Activated naive CD4-positive, alpha-beta T cell treated with anti-CD3 and anti-CD28 coated beads, Interleukin-2, amount 50 U/mL, for 24 hours (primary cell): ENCODE results near the gene GSTA3.
"Not testable (repeated sequence)": the region's sequence is repeated elsewhere in the genome, so short reads cannot be mapped to it uniquely, and the experiment has no call there.

Experiments used
- H3K27ac Mint-ChIP-seq: one replicate; pipeline ENCODE4 v1.8.0; 2021; ENCODE audit warnings: mild to moderate bottlenecking, mixed read lengths
- H3K27me3 Mint-ChIP-seq: one replicate; pipeline ENCODE4 v1.8.0; 2021; ENCODE audit warnings: mixed read lengths
- H3K36me3 Mint-ChIP-seq: one replicate; pipeline ENCODE4 v1.8.0; 2021; ENCODE audit warnings: mixed read lengths
- H3K4me1 Mint-ChIP-seq: one replicate; pipeline ENCODE4 v1.8.0; 2021; ENCODE audit warnings: mixed read lengths
- H3K4me3 Mint-ChIP-seq: one replicate; pipeline ENCODE4 v1.8.0; 2021; ENCODE audit warnings: mild to moderate bottlenecking, mixed read lengths
- H3K9me3 Mint-ChIP-seq: one replicate; pipeline ENCODE4 v1.8.0; 2021; ENCODE audit warnings: mixed read lengths

Gene GSTA3

DNA sequence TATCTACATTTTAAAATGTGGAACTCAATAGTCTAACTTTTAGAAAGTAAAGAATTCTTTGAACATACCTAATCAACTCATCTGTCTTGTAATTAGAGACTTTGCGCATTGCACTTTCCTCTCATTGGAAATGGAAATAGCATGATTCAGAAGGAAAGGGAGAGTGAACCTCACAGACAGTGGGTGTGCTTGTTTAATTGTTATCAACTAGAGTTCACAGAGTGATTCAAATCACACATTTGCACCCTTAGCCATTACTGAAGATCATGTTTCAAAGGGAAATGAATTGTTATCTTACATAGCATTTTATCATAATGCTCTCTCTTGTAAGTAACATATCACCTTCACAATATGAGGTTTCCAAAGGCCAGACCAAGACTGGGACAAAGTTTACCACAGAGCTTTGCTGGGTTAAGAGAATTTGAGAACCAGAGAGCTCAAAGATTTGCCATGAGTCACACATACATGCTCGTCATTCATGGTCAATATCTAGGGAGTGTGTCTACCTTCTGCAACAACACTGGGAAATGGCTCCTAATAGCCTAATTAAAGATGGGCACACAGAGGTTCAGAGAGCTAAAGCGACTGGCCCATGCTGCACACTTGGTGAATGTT lies 21.5 kb downstream of the GSTA3 start:
- Mint-ChIP-seq H3K27me3 (no peaks in the 10 kb centered on the region), H3K36me3 (no peaks in the 10 kb centered on the region), H3K9me3 (no peaks in the 10 kb centered on the region), H3K27ac (no peak overlapping the region), H3K4me1 (no peaks in the 10 kb centered on the region), H3K4me3 (no peak overlapping the region)

DNA sequence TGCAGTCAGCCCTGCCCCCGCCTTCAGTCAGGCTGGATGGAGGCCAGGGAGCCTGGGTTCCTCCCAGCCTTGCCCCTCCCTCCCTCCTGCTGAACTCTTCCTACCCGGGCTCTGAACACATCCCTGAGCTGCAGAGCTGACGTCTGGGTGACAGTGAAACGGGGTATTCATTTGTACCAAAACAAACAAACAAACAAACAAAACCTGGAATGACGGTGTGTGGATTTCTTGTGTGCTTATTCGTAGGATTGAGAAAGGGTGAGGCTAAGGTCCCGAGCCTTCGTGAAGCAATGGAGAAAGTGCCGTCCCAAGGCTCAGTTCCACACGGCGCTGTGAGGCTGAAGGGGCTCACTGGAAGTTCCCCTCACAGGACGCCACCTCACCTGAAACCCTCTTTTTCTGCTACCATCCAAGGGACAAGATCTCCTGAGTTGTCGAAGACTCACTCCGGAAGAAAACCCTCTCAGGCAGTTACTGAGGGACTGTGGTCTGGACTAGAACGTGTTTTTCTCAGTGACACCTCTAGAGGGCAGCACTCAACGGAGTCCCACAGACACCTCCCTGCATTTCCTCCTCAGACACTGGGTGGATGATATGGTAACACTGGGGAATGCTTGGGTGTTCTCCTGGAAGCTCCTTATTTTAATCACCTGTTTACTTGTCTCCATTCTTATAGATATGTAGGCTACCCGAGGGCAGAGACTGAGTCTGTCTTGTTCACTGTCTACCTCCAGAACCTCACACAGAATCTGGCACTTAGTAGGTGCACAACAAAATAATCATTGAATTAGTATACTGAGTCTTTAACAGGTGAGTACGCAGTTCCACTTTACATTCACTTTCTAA lies 27.3 kb downstream of the GSTA3 start:
- H3K9me3 Mint-ChIP-seq: no peaks in the 10 kb centered on the region
- H3K4me3 Mint-ChIP-seq: peak overlapping the region; percentile 84
- no peaks in the 10 kb centered on the region for H3K36me3 Mint-ChIP-seq
- H3K27ac Mint-ChIP-seq: no peak overlapping the region
- no peaks in the 10 kb centered on the region for H3K27me3 Mint-ChIP-seq
- no peaks in the 10 kb centered on the region for H3K4me1 Mint-ChIP-seq

DNA sequence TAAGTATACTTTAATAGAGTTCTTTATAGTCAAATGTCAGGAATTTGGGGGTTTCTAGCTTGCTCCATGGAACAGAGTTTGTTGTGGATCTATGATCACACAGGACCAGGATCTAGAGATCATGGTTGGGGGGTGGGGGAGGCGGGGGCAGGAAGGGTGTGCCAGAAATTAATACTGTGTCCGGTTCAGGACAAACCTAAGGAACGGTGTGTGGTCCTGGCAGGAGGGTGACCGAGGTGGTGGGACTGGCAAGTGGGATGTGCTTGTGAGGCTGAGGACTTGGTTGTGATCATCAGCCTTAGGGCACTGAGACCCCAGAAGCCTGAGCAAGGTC lies 27.9 kb downstream of the GSTA3 start:
- Mint-ChIP-seq H3K27me3 (no peaks in the 10 kb centered on the region), H3K4me3 (peak overlapping the region; percentile 84), H3K27ac (no peak overlapping the region), H3K36me3 (no peaks in the 10 kb centered on the region), H3K4me1 (no peaks in the 10 kb centered on the region), H3K9me3 (no peaks in the 10 kb centered on the region)

DNA sequence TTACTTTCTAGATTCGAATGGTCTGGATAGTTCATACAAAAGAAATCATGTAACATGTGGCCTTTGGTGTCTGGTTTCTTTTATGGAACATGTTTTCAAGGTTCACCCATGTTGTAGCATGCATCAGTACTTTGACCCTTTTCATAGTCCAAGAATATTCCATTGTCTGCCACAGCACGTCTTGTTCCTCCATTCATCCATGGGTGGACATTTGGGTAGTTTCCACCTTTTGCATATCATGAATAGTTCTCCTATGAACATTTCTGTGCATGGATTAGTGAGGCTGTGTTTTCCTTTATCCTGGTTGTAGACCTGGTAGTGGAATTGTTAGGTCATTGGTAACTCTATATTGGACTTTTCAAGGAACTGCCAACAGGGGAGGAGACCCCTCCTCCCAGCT lies 31.7 kb downstream of the GSTA3 start:
- no peak overlapping the region for H3K4me3 Mint-ChIP-seq
- no peaks in the 10 kb centered on the region for H3K9me3 Mint-ChIP-seq
- H3K36me3 Mint-ChIP-seq: no peaks in the 10 kb centered on the region
- H3K4me1 Mint-ChIP-seq: no peaks in the 10 kb centered on the region
- H3K27me3 Mint-ChIP-seq: peaks cover 2% of the 10 kb centered on the region
- H3K27ac Mint-ChIP-seq: no peak overlapping the region

DNA sequence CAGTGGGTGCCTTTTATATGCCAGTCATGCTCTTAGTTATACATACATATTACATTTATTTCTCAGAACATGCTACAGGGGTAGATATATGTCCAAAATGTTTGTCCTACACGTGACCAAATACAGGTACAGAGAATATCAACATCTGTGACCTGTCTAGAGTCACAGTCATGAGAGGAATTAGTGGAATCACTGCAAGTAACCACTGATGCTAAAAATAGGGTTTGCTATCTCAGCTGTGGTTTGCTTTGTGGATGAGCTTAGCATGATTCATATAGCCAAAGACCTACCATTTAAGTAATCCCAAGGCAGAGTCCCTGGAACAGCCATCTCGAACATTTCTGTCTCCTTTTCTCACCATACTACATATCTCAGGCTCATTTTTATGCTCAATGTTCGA lies 32.3 kb downstream of the GSTA3 start:
- peaks cover 2% of the 10 kb centered on the region for H3K27me3 Mint-ChIP-seq
- H3K9me3 Mint-ChIP-seq: no peaks in the 10 kb centered on the region
- no peaks in the 10 kb centered on the region for H3K4me1 Mint-ChIP-seq
- H3K4me3 Mint-ChIP-seq: no peak overlapping the region
- H3K36me3 Mint-ChIP-seq: no peaks in the 10 kb centered on the region
- no peak overlapping the region for H3K27ac Mint-ChIP-seq

DNA sequence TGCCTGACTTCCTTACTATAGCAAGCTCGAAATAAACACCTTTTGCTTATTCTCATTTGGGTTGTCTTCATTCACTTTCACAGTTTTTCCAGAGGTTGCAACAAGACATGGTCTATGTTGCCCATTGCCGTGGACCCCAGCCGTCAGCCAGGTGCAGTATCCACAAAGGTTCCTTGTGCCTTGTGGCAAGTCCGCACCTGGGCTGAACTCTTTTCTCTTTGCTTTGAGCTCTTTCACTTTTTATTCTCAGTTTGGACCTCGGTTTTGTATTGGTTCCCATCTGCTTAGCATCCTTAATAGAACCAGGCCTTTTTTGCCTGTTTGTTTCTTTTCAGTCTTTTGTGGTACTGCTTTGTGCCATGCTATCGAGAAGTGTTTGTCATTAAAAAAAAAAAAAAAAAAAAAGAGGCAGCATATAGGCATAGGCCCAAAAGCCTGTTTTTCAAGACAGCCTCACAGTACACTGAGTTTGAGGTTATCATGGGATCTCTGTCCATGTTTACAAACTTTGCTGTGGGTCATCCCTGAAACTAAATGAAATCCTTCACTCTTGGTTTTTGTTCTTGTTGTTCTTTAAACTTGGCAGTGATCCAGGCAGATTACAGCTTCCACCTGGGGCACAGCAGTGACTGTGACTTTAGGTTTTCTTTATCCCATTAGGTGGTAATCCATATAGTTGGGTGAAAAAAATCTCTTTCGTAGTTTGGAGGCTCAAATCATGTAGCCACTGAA lies 33.3 kb downstream of the GSTA3 start:
- no peaks in the 10 kb centered on the region for H3K4me1 Mint-ChIP-seq
- H3K9me3 Mint-ChIP-seq: no peaks in the 10 kb centered on the region
- H3K27me3 Mint-ChIP-seq: peaks cover 5% of the 10 kb centered on the region
- H3K36me3 Mint-ChIP-seq: no peaks in the 10 kb centered on the region
- H3K4me3 Mint-ChIP-seq: no peak overlapping the region
- no peak overlapping the region for H3K27ac Mint-ChIP-seq

DNA sequence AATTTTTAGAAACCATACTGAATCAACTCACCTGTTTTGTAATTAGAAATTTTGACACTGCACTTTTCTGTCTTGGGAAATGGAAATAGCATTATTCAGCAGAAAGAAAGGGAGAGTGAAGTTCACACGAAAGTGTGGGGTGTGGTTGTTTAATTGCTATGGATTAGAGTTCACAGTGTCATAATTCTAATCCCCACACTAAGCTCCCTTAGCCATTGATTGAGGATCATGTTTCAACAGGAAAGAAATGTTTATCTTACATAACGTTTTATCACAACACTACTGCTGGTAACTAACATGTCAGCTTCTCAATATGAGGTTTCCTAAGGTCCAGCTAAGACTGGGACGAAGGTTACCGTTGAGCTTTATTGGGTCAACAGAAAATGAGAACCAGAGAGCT lies 37.5 kb downstream of the GSTA3 start:
- H3K36me3 Mint-ChIP-seq: no peaks in the 10 kb centered on the region
- H3K27me3 Mint-ChIP-seq: peaks cover 5% of the 10 kb centered on the region
- H3K9me3 Mint-ChIP-seq: no peaks in the 10 kb centered on the region
- H3K27ac Mint-ChIP-seq: no peak overlapping the region
- H3K4me1 Mint-ChIP-seq: no peaks in the 10 kb centered on the region
- no peak overlapping the region for H3K4me3 Mint-ChIP-seq

DNA sequence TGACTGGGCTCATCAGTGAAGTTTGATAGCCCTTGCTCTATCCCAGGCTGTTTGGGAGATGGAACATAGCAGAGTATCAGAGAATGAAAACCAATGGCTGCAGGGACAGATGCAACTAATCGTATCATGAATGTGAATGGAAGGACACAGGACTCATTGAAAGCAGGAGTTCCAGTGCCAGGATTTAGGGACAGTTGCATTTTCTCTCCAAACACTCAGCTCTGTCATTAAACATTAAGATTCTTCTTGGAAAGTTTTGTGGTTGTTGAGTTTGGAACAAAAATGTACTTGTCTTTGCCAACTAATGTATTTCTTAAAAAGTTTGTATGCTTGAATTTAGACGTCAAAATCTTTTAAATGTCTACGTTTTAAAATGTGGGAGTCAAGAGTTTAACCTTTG lies 37.9 kb downstream of the GSTA3 start:
- Mint-ChIP-seq H3K9me3 (no peaks in the 10 kb centered on the region), H3K27ac (no peak overlapping the region), H3K4me1 (no peaks in the 10 kb centered on the region), H3K27me3 (peaks cover 5% of the 10 kb centered on the region), H3K36me3 (no peaks in the 10 kb centered on the region), H3K4me3 (no peak overlapping the region)

DNA sequence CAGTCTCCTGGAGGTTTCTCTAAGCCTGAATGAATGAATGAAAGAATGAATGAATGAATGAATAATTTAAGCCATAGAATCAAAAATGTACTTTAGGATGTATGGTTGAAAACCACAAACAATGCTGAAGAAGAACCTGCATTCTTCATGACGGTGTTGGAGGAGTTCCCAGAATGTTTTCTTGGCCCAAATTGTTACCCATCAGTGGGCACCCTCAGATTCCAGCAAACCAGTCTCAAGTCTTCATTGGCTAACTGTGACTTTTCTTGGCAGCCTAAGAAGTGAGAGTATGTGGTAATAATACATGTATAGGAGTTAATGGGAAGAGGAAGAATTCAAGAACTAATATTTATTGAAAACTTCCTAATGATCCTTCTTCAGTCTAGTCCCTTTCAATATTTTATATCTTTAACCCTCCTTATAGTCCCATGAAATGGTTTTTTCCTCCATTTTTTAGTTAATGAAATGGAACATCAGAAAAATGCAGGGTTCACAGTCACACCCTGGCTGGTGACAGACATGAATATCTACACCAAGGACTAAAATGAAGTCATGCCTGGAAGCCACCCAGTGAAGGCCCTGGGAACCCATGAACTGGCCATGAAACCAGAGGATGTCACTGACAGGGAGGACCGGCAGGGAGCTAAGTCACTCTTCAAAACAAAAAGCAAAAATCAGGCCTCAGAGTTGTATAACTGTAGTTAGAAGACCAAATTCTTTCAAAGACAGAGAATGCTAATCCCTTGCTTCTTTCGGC lies 39.0 kb downstream of the GSTA3 start:
- not testable (repeated sequence) for H3K27ac Mint-ChIP-seq, H3K4me1 Mint-ChIP-seq, H3K9me3 Mint-ChIP-seq, H3K27me3 Mint-ChIP-seq, H3K36me3 Mint-ChIP-seq, H3K4me3 Mint-ChIP-seq

DNA sequence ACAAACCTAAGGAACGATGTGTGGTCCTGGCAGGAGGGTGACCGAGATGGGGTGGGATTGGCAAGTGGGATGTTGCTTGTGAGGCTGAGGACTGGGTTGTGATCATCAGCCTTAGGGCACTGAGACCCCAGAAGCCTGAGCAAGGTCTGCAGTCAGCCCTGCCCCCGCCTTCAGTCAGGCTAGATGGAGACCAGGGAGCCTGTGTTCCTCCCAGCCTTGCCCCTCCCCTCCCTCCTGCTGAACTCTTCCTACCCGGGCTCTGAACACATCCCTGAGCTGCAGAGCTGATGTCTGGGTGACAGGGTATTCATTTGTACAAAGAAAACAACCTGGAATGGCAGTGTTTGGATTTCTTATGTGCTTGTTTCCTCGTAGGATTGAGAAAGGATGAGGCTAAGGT lies 40.6 kb downstream of the GSTA3 start:
- not testable (repeated sequence) for H3K27ac Mint-ChIP-seq, H3K27me3 Mint-ChIP-seq, H3K9me3 Mint-ChIP-seq, H3K4me3 Mint-ChIP-seq, H3K4me1 Mint-ChIP-seq, H3K36me3 Mint-ChIP-seq

DNA sequence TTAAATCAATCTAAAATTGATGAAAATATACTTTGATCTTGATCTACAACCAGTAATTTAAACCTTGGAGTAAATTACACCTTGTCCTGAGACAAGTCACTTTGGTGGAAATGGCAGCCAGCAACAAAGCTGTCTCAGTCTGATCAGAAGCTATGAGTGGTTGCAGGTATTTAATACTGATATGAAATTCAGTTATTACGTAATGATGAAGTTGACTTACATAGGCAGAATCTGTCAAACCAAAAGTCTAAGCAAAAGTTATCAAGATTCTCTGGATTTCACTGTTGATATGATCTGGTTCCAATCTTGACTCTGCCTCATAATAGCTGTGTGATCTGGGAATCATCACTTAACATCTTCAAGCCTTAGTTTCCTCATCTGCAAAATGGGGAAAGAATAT lies 41.3 kb downstream of the GSTA3 start:
- Mint-ChIP-seq H3K4me1 (no peaks in the 10 kb centered on the region), H3K27me3 (peaks cover 8% of the 10 kb centered on the region), H3K9me3 (no peaks in the 10 kb centered on the region), H3K4me3 (no peak overlapping the region), H3K36me3 (no peaks in the 10 kb centered on the region), H3K27ac (no peak overlapping the region)

DNA sequence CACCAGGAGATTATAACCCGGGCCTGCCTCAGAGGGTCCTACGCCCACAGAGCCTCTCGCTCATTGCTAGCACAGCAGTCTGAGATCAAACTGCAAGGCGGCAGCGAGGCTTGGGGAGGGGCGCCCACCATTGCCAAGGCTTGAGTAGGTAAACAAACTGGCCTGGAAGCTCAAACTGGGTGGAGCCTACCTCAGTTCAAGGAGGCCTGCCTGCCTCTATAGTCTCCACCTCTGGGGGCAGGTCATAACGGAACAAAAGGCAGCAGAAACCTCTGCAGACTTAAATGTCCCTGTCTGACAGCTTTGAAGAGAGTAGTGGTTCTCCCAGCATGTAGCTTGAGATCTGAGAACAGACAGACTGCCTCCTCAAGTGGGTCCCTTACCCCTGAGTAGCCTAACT lies 48.3 kb downstream of the GSTA3 start:
- H3K4me3 Mint-ChIP-seq, H3K9me3 Mint-ChIP-seq, H3K4me1 Mint-ChIP-seq, H3K27ac Mint-ChIP-seq, H3K36me3 Mint-ChIP-seq: not testable (repeated sequence)
- peaks cover 33% of the 10 kb centered on the region for H3K27me3 Mint-ChIP-seq

DNA sequence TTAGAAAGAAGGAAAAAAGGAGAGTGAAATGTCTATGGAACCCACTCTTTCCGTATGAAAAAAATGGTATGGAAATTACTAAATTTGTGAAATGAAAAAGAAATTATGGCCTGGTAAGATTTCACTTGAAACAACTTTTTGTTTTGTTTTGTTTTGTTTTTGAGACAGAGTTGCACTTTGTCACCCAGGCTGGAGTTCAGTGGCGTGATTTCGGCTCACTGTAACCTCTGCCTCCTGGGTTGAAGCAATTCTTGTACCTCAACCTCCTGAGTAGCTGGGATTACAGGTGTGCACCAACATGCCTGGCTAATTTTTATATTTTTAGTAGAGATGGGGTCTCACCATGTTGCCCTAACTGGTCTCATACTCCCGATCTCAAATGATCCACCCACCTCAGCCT lies 51.1 kb downstream of the GSTA3 start:
- Mint-ChIP-seq H3K36me3 (no peaks in the 10 kb centered on the region), H3K4me1 (no peaks in the 10 kb centered on the region), H3K27me3 (peaks cover 44% of the 10 kb centered on the region), H3K4me3 (no peak overlapping the region), H3K27ac (no peak overlapping the region), H3K9me3 (no peaks in the 10 kb centered on the region)

DNA sequence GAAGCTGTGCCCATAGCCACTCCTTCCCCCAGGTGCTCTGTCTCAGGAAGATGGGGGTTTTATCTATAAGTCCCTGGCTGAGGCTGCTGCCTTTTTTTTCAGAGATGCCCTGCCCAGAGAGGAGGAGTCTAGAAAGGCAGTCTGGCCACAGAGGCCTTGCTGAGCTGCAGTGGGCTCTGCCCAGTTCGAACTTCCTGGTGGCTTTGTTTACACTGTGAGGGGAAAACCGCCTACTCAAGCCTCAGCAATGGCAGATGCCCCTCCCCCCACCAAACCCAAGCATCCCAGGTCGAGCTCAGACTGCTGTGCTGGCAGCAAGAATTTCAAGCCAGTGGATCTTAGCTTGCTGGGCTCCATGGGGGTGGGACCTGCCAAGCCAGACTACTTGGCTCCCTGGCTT lies 53.4 kb downstream of the GSTA3 start:
- H3K36me3 Mint-ChIP-seq, H3K9me3 Mint-ChIP-seq, H3K4me1 Mint-ChIP-seq, H3K4me3 Mint-ChIP-seq, H3K27ac Mint-ChIP-seq: not testable (repeated sequence)
- H3K27me3 Mint-ChIP-seq: peaks cover 42% of the 10 kb centered on the region

DNA sequence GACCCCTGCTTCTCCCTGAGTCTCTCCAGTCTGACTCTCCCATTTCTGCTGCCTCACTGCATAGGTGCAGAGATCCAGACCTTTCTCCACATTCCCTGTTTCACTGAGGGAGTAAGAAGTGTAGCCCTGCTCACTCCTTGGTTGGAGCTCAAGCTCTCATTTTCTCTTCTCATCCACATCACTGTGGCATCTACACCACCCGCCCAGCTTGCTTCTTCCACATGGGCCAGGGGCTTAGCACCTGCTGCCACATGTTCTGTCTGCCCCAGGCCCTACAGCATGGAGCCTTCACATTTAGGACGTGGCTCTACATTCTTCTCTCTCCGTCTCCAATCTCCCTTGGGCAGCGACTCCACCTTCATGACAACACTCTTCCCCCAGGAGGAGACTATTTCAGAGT lies 60.4 kb downstream of the GSTA3 start:
- Mint-ChIP-seq H3K4me1 (no peaks in the 10 kb centered on the region), H3K4me3 (no peak overlapping the region), H3K36me3 (peaks cover 1% of the 10 kb centered on the region), H3K9me3 (no peaks in the 10 kb centered on the region), H3K27ac (no peak overlapping the region), H3K27me3 (peaks cover 11% of the 10 kb centered on the region)
